Frontal cortex (tissue), 4 donors: ENCODE measurements around the gene BTD. TPM values are rescaled to one million over a fixed set of nuclear protein-coding genes. Genes with fewer than 3 reads are reported as not detected.
A peak's percentile ranks its signal among the peaks of the same experiment; 100 is the strongest.

Experiments
- DNase-seq, 2 donors: peaks; one replicate each; pipeline ENCODE4 v3.0.0; 2012; ENCODE audit warnings: low spot score in 2 of 2
- FAIRE-seq: peaks from 2 replicates; lab custom pipeline; 2012; peaks lifted over from hg19 to GRCh38; lab: Jason Lieb, UNC
- total RNA-seq: library from RNA; depleted of rRNA; stranded (reverse); fragments of >200 nt; gene quantifications from one replicate; pipeline ENCODE4 v1.2.3, GENCODE V29; 2014
- donor health status: control.
- donor health status: control.
- donor health status: control.

Gene BTD, protein sequence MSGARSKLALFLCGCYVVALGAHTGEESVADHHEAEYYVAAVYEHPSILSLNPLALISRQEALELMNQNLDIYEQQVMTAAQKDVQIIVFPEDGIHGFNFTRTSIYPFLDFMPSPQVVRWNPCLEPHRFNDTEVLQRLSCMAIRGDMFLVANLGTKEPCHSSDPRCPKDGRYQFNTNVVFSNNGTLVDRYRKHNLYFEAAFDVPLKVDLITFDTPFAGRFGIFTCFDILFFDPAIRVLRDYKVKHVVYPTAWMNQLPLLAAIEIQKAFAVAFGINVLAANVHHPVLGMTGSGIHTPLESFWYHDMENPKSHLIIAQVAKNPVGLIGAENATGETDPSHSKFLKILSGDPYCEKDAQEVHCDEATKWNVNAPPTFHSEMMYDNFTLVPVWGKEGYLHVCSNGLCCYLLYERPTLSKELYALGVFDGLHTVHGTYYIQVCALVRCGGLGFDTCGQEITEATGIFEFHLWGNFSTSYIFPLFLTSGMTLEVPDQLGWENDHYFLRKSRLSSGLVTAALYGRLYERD
- total RNA-seq = 13.9 TPM

GRCh38 chr3:15601399-15602145 lies at the start of gene BTD, which contains the start of gene HACL1:
Gene BTD (plus strand): TSS chr3:15601745. CDS start chr3:15635440, 33,695 bp downstream.
Gene HACL1 (minus strand): TSS chr3:15601569. CDS start chr3:15601463, 106 bp downstream.
- DNase-seq (peak; percentile 84 to 85), FAIRE-seq (no peak)

DNA sequence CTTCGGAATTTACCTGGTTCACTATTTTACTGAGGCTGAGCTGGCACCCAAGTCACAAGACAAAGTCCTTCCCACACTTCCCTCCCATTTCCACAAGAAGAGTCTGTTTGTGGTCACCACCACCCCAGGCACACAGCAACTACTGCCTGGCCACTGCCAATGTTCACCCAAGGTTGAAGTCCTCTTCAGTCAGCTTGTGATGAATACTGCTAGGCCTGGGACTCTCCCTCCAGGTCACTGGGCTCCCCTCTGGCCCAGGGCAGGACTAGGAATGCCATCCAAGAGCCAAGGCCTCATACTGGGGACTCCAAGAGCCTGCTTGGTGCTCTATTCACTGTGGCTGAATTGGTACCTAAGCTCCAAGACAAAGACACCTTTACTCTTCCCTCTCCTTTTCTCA lies 49.6 kb upstream of the BTD start:
- DNase-seq = no peak
- FAIRE-seq = no peak

- no peak for FAIRE-seq
- no peak for DNase-seq
Measured at GRCh38 chr3:15553749-15554148, 47.8 kb upstream of the BTD start.

DNA sequence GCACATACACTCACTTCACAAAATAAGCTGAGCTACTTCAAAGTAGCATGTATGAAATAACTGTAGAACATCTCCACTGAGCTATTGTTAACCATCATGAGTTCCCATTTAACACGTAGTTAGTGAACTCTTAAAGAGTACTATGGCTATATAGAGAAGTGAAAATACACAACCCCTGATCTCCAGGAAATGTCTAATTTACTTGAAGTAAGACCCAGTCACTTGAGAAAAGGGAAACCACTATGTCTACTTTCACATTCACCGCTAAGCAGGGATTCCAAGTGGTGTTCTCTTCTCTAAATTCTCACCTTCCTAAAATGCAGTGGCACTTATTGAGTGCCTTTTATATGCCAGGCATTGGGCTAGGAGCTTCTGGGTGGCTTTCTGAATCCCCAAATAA lies 45.0 kb upstream of the BTD start:
- DNase-seq = no peak
- FAIRE-seq = no peak

DNA sequence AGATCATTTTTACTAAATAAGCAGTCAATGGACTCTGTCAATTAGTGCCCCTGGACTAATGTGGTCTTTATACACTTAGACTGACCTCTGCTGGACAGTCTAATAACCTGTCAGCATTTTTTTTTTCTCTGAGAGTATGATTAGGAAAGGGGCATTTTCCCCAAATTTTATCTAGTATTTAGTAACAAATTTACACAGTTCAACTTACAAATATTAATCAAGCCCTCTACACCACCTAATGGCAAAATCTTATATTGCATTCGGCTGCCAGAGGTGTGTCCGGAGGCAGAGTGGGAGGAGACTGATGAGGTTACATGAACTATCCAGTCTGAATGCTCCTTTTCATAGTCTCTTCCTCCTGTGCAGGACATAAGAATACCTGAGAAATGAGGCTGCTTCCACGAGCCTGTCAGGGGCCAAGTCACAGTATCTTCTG lies 44.0 kb upstream of the BTD start:
- FAIRE-seq (no peak), DNase-seq (no peak)

DNA sequence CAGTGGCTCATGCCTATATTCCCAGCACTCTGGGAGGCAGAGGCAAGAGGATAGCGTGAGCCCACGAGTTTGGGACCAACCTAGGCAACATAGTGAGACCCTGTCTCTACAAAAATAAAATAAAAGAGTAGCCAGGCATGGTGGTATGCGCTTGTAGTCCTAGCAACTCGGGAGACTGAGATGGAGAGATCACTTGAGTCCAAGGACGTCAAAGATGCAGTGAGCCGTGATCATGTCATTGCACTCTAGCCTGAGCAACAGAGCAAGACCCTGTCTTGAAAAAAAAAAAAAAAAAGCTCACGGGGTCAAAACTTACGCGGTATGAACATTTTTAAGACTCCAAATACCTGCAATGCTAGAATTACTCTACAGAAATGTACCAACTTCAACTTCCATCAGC lies 43.0 kb upstream of the BTD start:
- no peak for DNase-seq
- FAIRE-seq = no peak

GRCh38 chr3:15562560-15562959 lies 39.0 kb upstream of the BTD start:
- FAIRE-seq (no peak), DNase-seq (no peak)

GRCh38 chr3:15563190-15563589 lies 38.4 kb upstream of the BTD start:
- DNase-seq (no peak), FAIRE-seq (no peak)

DNA sequence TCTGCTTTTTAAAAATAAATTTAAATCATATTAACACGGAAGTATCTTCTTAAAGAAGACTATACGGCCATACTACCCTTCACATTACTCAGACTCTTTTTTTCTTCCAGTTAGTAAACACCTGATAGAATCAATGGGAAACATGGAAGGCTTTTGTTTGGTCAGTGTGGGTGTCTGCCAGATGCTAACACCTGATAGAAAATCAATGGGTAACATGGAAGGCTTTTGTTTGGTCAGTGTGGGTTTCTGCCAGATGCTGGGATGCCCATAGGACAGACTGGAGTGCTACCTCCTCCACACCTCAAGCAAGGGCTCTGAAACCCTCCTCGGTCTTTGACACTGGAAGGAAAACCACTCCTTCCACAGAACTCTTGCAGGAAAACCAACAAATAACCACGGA lies 29.4 kb upstream of the BTD start:
- DNase-seq (no peak), FAIRE-seq (no peak)

DNA sequence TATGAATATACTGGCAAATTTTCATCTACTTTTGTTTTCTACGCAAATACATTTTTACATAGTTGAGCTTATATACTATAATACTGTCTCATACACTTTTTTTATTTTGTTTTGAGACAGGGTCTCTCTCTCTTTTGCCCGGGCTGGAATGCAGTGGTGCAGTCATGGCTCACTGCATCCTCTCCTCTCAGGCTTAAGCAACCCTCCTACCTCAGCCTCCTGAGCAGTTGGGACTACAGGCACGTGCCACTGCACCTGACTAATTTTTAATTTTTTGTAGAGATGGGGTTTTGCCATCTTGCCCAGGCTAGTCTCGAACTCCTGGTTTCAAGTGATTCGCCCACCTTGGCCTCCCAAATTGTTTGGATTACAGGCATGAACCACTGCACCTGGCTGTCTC lies 26.1 kb upstream of the BTD start:
- FAIRE-seq (no peak), DNase-seq (no peak)

DNA sequence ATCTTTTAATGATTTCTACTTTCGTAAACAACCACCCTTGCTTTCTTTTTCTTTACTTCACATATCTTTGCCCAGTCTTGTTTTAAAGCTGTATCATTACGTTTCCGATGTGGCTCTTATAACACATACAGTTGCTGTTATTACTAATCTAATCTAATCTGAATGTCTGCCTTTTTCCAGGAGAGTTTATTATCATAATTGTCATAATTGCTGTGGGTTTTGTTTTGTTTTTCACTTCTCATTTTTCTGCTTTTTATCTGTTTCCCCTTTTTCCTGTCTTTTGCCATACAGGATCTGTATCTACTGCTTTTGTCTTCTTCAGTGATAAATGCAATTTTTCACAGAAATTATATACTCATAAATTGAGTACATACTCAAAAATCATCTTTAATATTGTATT lies 25.1 kb upstream of the BTD start:
- FAIRE-seq = no peak

DNA sequence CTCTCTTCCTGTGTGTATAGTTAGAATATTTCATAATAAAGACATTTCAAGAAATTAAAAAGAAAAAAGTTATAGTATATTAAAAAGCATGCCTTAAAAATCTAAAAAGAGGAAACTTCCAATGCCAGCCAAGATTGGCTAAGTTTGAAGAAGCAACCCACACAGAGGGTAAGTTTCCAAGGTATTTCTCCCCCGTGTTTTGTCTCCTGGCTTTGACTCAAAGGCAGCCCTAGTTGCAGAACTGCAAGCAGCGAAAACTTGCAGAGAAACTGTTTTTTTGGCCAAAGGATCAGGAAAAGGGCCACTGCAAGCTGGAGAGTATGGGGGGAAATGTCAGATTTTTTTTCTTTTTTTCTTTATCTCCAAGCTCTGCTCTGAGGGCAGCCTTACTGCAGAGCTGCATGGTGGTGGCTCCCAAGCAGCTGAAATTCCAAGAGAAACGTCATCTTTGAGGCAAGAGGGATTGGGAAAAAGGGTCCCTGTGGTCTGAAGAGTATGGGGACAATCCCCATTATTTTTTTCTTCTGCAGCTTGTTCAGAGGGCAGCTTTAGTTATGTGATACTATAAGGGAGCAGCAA lies 23.2 kb upstream of the BTD start:
- FAIRE-seq (no peak), DNase-seq (no peak)

More for the DNA sequence above, 25.1 kb upstream of the BTD start:
- no peak for DNase-seq

DNA sequence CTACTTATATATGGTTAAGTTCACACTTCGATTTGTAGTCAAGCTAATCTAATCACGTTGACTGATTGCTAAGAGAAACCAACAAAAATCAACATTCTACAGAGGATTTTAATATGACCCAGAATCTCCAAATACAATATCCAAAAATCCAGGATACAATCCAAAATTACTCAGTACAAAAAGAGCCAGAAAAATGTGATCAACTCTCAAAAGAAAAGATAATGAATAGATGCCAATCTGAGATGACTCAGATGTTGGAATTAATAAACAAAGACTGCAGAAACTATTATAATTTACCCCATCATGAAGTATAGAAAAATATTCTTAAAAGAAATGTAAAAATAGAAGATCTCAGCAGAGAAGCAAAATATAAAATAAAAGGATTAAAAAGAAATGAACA lies 22.5 kb upstream of the BTD start:
- DNase-seq = no peak
- FAIRE-seq = peak; percentile 47

DNA sequence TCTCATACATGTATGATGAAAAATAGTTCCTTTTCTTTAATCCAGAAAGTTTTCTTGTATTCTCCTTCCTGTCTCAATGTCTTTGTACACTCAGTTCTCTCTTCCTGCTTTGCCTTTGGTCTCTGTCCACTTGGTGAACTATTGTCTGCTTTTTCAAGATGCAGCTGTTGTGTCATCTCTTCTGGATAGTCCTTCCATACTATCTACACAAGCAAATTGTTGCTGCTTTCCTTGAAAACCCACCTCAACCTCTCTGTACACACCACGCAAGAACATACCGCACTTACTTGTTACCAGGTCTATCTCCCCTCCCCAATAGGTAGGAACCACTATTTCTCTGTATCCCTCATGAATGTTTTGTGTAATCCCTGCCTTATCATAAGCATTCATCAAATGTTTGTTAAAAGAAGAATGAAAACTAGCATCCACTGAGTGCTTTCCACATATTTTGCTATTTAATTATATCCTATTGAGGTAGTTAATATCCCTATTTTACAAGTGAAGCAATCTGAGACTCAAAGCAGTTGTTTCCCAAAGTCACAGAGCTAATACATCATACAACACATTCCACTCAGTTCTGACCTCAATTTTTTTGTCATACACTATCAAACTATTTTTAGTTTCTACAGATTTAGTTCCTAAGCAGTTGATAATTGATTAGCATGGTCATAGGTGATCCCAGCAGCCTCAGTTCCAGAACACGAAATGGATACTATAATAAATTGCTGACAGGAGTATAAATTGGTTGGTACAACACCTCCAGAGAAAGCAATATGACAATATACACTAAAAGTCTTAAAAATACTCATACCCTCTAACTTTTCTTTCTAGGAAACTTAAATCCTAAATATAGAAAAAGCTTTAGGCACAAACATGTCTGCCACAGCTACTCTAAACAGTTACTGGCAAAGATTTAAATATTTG lies 19.8 kb upstream of the BTD start:
- no peak for DNase-seq
- FAIRE-seq = no peak

GRCh38 chr3:15585111-15585845 lies 16.3 kb upstream of the BTD start:
- DNase-seq (no peak), FAIRE-seq (no peak)

- no peak for FAIRE-seq
- no peak for DNase-seq
Measured at GRCh38 chr3:15591242-15591641, 10.3 kb upstream of the BTD start.

DNA sequence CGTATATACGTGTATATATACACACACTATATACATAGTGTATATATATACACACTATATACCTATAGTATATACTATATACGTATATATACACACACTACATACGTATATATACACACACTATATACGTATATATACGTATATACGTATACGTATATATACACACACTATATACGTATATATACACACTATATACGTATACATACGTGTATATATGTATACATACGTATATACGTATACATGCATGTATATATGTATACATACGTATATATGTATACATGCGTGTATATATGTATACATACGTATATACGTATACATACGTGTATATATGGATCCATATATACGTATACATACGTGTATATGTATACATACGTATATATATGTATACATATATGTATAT lies 9.6 kb upstream of the BTD start:
- DNase-seq (no peak), FAIRE-seq (no peak)

GRCh38 chr3:15592968-15593367 lies 8.6 kb upstream of the BTD start:
- FAIRE-seq (no peak), DNase-seq (no peak)

DNA sequence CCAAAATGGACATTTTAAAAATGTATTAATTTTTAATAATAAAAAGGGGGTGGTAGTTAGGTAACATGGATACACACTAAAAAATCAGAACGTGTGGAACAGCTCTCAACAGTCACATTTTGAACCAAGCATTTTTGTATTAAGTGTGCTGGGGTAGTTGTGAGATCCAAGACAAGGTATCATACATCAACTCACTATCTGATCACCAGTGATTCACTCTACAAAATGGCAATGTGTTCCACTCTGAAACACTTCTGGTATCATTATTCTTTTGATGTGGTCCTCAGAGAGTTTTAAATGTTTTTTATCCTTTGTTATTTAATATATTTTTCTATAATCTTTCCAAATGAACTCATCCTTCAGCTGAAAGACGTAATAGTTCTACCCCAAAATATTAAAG lies 5.6 kb upstream of the BTD start:
- no peak for DNase-seq

More for the DNA sequence above, 5.6 kb upstream of the BTD start:
- no peak for FAIRE-seq
